SK-N-SH treated with all-trans-retinoic acid at 6 μM for 48 hours (cell line): ENCODE data around the gene DDX20.

Experiments used
- ARNTL ChIP-seq: fragments of 450-650 bp; formaldehyde crosslinking; IDR thresholded peaks from 2 replicates; pipeline ENCODE4 v1.5.0; 2020; ENCODE audit warnings: low read depth, mild to moderate bottlenecking, moderate library complexity, borderline replicate concordance
- GLIS3 ChIP-seq: fragments of 250-450 bp; sonication (Bioruptor Pico); IDR thresholded peaks from 2 replicates; pipeline ENCODE4 v1.5.0; 2020; ENCODE audit warnings: mild to moderate bottlenecking, moderate library complexity
- PATZ1 ChIP-seq: fragments of 250-450 bp; sonication (Bioruptor Pico); IDR thresholded peaks from 2 replicates; pipeline ENCODE4 v1.8.0; 2020; ENCODE audit warnings: mild to moderate bottlenecking, moderate library complexity, borderline replicate concordance
- SNAI2 ChIP-seq: fragments of 250-450 bp; sonication (Bioruptor Pico); IDR thresholded peaks from 2 replicates; pipeline ENCODE4 v1.5.0; 2020; ENCODE audit warnings: mild to moderate bottlenecking, moderate library complexity
- TCF4 ChIP-seq: fragments of 250-450 bp; sonication (Bioruptor Pico); IDR thresholded peaks from 2 replicates; pipeline ENCODE4 v1.8.0; 2021; ENCODE audit warnings: mild to moderate bottlenecking, moderate library complexity, borderline replicate concordance
- TOX ChIP-seq: fragments of 250-450 bp; sonication (Bioruptor Pico); IDR thresholded peaks from 2 replicates; pipeline ENCODE4 v1.8.0; 2021; ENCODE audit warnings: mild to moderate bottlenecking, moderate library complexity, borderline replicate concordance
- ZFP3 ChIP-seq: fragments of 250-450 bp; sonication (Bioruptor Pico); IDR thresholded peaks from 2 replicates; pipeline ENCODE4 v1.5.0; 2020; ENCODE audit warnings: mild to moderate bottlenecking, moderate library complexity
- ZNF8 ChIP-seq: fragments of 450-650 bp; formaldehyde crosslinking; IDR thresholded peaks from 2 replicates; pipeline ENCODE4 v1.5.0; 2020; ENCODE audit warnings: mild to moderate bottlenecking, moderate library complexity

- TF ChIP-seq ARNTL (CRISPR knock-in tag) (no peak), ZNF8 (no peak), TCF4 (CRISPR knock-in tag) (no peak), PATZ1 (CRISPR knock-in tag) (no peak), GLIS3 (no peak), TOX (CRISPR knock-in tag) (no peak), ZFP3 (no peak), SNAI2 (CRISPR knock-in tag) (no peak)
Measured at GRCh38 chr1:111812306-111812705, 56.6 kb downstream of the DDX20 start.
